HEK293T (cell line): ENCODE measurements around the gene KIR3DL2.
"Not testable (repeated sequence)": the region's sequence is repeated elsewhere in the genome, so short reads cannot be mapped to it uniquely, and the experiment has no call there.

Experiments
- CTCF ChIA-PET: fragments of 350-600 bp; formaldehyde crosslinking; extraction: SDS; loops from one replicate; lab custom pipeline; 2021; ENCODE audit warnings: antibody characterized with exemption, inconsistent platforms; lab: Yijun Ruan, JAX
- POLR2A ChIA-PET: fragments of 350-600 bp; formaldehyde crosslinking; extraction: SDS; loops from one replicate; lab custom pipeline; 2020; ENCODE audit warnings: antibody characterized with exemption, inconsistent platforms; lab: Yijun Ruan, JAX
- DNase-seq: peaks from one replicate; pipeline ENCODE4 v3.0.0; 2012; ENCODE audit warnings: mixed read lengths; ENCODE audit errors: extremely low spot score
- ARNT ChIP-seq: fragments of 450-650 bp; IDR thresholded peaks from 2 replicates; pipeline ENCODE4 v1.6.1; 2017; ENCODE audit warnings: mild to moderate bottlenecking
- BHLHE40 ChIP-seq: fragments of 450-650 bp; IDR thresholded peaks from 2 replicates; pipeline ENCODE4 v1.6.1; 2016; ENCODE audit warnings: mild to moderate bottlenecking, moderate library complexity, borderline replicate concordance
- CTBP1 ChIP-seq: fragments of 450-650 bp; IDR thresholded peaks from 2 replicates; pipeline ENCODE4 v1.6.1; 2016; ENCODE audit warnings: borderline replicate concordance
- ELF4 ChIP-seq: fragments of 450-650 bp; IDR thresholded peaks from 2 replicates; pipeline ENCODE4 v1.6.1; 2017; ENCODE audit warnings: antibody characterized with exemption
- FOXA1 ChIP-seq: fragments of 450-650 bp; IDR thresholded peaks from 2 replicates; pipeline ENCODE4 v1.6.1; 2016; ENCODE audit warnings: mild to moderate bottlenecking
- FOXK2 ChIP-seq: fragments of 450-650 bp; IDR thresholded peaks from 2 replicates; pipeline ENCODE4 v1.6.1; 2016; ENCODE audit warnings: mild to moderate bottlenecking
- FOXM1 ChIP-seq: fragments of 450-650 bp; IDR thresholded peaks from 2 replicates; pipeline ENCODE4 v1.6.1; 2017; ENCODE audit warnings: mild to moderate bottlenecking, borderline replicate concordance
- HDGF ChIP-seq: fragments of 450-650 bp; IDR thresholded peaks from 2 replicates; pipeline ENCODE4 v1.6.1; 2017; ENCODE audit warnings: antibody characterized with exemption, borderline replicate concordance
- L3MBTL2 ChIP-seq: fragments of 450-650 bp; conservative IDR thresholded peaks from 2 replicates; pipeline ENCODE4 v1.6.1; 2016; ENCODE audit warnings: mild to moderate bottlenecking
- LEF1 ChIP-seq: fragments of 450-650 bp; IDR thresholded peaks from 2 replicates; pipeline ENCODE4 v1.6.1; 2017; ENCODE audit warnings: mild to moderate bottlenecking, borderline replicate concordance
- NFRKB ChIP-seq: fragments of 450-650 bp; IDR thresholded peaks from 2 replicates; pipeline ENCODE4 v1.6.1; 2016; ENCODE audit warnings: mild to moderate bottlenecking, moderate library complexity
- SP1 ChIP-seq: fragments of 450-650 bp; IDR thresholded peaks from 2 replicates; pipeline ENCODE4 v1.6.1; 2017
- SUZ12 ChIP-seq: fragments of 450-650 bp; IDR thresholded peaks from 2 replicates; pipeline ENCODE4 v1.6.1; 2016; ENCODE audit warnings: mild to moderate bottlenecking
- TARDBP ChIP-seq: fragments of 450-650 bp; IDR thresholded peaks from 2 replicates; pipeline ENCODE4 v1.6.1; 2016
- ZNF384 ChIP-seq: fragments of 450-650 bp; IDR thresholded peaks from 2 replicates; pipeline ENCODE4 v1.6.1; 2016
- TF ChIP-seq, protein P1 (sequence below): fragments of 450-650 bp; IDR thresholded peaks from 2 replicates; pipeline ENCODE4 v1.6.1; 2016

Gene KIR3DL2

DNA sequence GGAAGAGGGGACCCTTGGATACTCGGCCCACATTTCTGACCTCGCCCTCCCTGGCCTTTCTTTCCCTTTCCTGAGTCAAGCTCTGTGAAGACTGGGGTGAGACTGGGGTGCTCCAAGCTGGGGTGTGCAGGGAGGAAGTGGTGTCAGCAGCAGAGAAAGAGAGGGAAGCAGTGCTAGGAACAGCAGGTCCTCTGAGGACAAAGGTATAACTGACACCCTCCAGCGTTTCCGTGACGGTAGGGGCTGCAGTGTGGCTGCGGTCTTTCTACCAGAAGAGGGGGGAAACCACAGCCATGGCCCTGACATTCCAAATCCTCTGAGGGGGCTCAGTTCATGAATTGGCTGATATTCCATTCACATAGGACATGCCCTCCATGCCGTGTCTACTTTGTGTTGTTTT lies 1.1 kb downstream of the KIR3DL2 start:
- TF ChIP-seq ZNF384 = no peak
- no peak for TF ChIP-seq L3MBTL2
- no peak for TF ChIP-seq TARDBP
- no peak for TF ChIP-seq SP1
- TF ChIP-seq, protein P1, sequence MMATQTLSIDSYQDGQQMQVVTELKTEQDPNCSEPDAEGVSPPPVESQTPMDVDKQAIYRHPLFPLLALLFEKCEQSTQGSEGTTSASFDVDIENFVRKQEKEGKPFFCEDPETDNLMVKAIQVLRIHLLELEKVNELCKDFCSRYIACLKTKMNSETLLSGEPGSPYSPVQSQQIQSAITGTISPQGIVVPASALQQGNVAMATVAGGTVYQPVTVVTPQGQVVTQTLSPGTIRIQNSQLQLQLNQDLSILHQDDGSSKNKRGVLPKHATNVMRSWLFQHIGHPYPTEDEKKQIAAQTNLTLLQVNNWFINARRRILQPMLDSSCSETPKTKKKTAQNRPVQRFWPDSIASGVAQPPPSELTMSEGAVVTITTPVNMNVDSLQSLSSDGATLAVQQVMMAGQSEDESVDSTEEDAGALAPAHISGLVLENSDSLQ = no peak
- TF ChIP-seq BHLHE40 = no peak
- TF ChIP-seq NFRKB = no peak
- no peak for TF ChIP-seq ARNT
- no peak for TF ChIP-seq ELF4
- TF ChIP-seq SUZ12 = no peak
- no peak for TF ChIP-seq LEF1
- TF ChIP-seq CTBP1 = no peak
- TF ChIP-seq FOXA1 = no peak
- no peak for TF ChIP-seq HDGF
- no peak for TF ChIP-seq FOXK2
- TF ChIP-seq FOXM1 = no peak
- POLR2A ChIA-PET = no interaction called here
- CTCF ChIA-PET = no interaction called here
- DNase-seq = no peak

DNA sequence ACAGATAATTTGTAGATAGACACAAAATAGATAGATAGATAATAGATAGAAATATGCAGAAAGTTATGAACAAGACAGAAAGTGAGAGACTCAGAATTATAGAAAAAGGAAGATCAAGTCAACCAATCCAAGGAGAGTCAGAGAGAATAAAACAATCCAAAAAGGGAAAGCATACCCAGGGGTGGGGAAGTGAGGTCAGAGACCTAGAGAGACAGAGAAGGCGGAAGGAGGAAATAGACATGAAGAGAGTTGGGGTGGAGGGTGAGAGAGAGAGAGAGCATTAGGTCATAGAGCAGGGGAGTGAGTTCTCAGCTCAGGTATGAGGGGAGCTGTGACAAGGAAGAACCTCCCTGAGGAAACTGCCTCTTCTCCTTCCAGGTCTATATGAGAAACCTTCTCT lies 5.0 kb downstream of the KIR3DL2 start:
- DNase-seq = not testable (repeated sequence)

DNA sequence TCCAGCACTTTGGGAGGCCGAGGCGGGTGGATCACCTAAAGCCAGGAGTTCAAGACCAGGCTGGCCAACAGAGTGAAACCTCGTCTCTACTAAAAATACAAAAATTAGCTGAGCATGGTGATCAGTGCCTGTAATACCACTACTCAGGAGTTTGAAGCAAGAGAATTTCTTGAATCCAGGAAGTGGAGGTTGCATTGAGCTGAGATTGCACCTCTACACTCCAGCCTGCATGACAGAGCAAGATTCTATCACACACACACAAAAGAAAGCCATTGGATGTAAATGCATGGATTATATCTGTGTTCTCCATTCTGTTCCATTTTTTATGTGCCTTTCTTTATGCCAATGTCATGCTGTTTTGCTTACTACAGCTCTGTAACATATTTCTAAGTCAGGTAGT lies 8.2 kb downstream of the KIR3DL2 start:
- DNase-seq, POLR2A ChIA-PET: not testable (repeated sequence)
- CTCF ChIA-PET = interaction anchor here (0.6 kb wide), 1 partner anchor 61 kb away, joined by 3 read pairs; no protein-coding TSS in a partner anchor

More for the DNA sequence above, 5.0 kb downstream of the KIR3DL2 start:
- POLR2A ChIA-PET, CTCF ChIA-PET: not testable (repeated sequence)

DNA sequence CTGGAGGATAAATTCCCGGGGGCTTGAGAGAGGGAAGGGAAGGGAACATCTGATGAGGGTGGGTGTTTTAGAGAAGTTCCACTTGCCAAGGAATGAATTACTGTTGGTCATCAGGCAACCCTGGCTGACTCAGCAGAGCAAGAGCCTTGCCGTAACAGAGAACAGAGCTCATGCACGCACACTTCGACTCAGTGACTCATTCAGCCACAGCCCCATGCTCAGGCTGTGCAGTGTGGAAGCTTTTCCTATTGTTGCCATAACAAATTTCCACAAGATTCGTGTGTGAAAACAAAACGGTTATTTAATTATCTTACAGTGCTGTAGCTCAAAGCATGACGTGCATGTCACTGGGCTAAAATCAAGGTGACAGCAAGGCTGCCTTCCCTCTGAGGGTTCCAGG lies 9.2 kb downstream of the KIR3DL2 start:
- CTCF ChIA-PET = interaction anchor here (0.6 kb wide), 1 partner anchor 60 kb away, joined by 3 read pairs; no protein-coding TSS in a partner anchor
- POLR2A ChIA-PET, DNase-seq: not testable (repeated sequence)

DNA sequence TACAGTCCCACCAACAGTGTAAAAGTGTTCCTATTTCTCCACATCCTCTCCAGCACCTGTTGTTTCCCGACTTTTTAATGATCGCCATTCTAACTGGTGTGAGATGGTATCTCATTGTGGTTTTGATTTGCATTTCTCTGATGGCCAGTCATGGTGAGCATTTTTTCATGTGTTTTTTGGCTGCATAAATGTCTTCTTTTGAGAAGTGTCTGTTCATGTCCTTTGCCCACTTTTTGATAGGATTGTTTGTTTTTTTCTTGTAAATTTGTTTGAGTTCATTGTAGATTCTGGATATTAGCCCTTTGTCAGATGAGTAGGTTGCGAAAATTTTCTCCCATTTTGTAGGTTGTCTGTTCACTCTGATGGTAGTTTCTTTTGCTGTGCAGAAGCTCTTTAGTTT lies 13.2 kb downstream of the KIR3DL2 start:
- CTCF ChIA-PET, DNase-seq, POLR2A ChIA-PET: not testable (repeated sequence)

DNA sequence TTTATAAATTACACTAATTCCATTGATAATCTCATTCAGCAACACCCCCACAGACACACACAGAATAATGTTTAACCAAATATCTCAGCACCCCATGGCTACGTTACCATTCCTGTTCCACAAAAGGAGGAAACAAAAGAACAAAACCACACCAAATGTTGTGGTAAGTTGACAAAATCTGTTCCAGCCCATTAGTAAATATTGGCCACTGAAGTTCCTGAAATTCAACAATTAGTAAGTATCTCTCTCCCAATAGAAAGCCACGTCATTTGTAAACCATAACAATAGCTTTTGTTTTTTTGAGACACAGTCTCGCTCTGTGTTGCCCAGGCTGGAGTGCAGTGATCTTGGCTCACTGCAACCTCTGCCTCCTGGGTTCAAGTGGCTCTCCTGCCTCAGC lies 21.5 kb downstream of the KIR3DL2 start:
- TF ChIP-seq, protein P1 = no peak
- TF ChIP-seq LEF1 (no peak), CTBP1 (no peak), ELF4 (no peak), FOXA1 (no peak)
- no peak for DNase-seq
- CTCF ChIA-PET = no interaction called here
- POLR2A ChIA-PET = no interaction called here

DNA sequence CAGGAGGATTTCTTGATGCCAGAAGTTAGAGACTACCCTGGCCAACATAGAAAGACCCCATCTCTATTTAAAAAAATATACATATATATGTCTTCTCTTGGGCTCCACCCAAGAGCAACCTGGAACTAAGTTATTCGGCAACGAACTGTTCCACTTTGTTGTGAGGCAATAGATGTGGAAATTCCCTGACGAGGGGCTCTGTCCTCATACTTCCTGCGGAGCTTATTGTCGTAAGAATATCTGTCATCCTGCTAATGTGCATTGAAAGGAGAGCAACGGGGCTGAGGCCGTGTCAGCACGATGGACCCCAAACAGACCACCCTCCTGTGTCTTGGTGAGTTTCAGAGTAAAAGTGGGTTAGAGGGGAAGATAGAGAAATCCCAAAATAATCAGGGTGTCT lies 23.7 kb downstream of the KIR3DL2 start, which contains the start of gene FCAR:
Gene FCAR, plus strand, starts transcription at position 246 of the 400 bp plus-strand sequence. Its CDS starts 55 bp downstream, at position 301.
- ChIA-PET POLR2A (no interaction called here), CTCF (interaction anchor here (0.6 kb wide), 1 partner anchor 414 kb away, joined by 5 read pairs; no protein-coding TSS in a partner anchor)
- TF ChIP-seq SUZ12 = no peak
- no peak for TF ChIP-seq ELF4
- TF ChIP-seq SP1 = no peak
- no peak for TF ChIP-seq CTBP1
- no peak for TF ChIP-seq HDGF
- TF ChIP-seq BHLHE40 = no peak
- no peak for TF ChIP-seq FOXA1
- TF ChIP-seq, protein P1 = no peak
- TF ChIP-seq ARNT = no peak
- no peak for TF ChIP-seq L3MBTL2
- no peak for TF ChIP-seq NFRKB
- TF ChIP-seq ZNF384 = no peak
- no peak for DNase-seq

DNA sequence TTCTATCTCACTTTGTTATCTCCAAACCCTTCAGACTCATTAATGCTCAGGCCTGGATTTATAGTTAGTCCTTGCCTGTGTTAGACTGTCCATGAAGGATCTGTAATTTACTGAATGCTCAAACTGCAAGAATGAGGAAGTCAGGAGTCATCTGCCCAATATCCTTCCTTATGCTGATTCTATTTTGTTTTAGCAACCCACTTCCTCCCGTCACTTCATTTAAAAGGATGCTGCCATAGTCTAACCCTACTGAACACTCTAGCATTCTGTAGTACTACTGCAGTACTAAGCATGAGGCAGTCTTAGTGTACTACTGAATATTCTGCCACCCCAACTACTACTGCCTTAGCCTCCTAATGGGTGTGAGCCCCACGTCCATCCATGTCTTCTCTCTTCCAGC lies 25.3 kb downstream of the KIR3DL2 start:
- CTCF ChIA-PET = no interaction called here
- POLR2A ChIA-PET = no interaction called here

More for the DNA sequence above, 25.3 kb downstream of the KIR3DL2 start:
- no peak for TF ChIP-seq ELF4
- TF ChIP-seq ARNT = no peak
- no peak for TF ChIP-seq ZNF384
- no peak for TF ChIP-seq FOXM1
- no peak for TF ChIP-seq FOXA1
- no peak for TF ChIP-seq HDGF
- TF ChIP-seq NFRKB = no peak
- no peak for TF ChIP-seq TARDBP
- no peak for TF ChIP-seq SP1
- TF ChIP-seq BHLHE40 = no peak
- no peak for TF ChIP-seq LEF1
- no peak for TF ChIP-seq FOXK2
- TF ChIP-seq L3MBTL2 = no peak
- no peak for TF ChIP-seq SUZ12
- TF ChIP-seq CTBP1 = no peak
- TF ChIP-seq, protein P1 = no peak
- no peak for DNase-seq
